CD14-positive monocyte (primary cell): ENCODE results near the gene LSP1. TPM values are rescaled to one million over a fixed set of nuclear protein-coding genes. Genes with fewer than 3 reads are reported as not detected.

ENCODE experiments used
- DNase-seq, 3 donors: peaks; one replicate each; pipeline ENCODE4 v3.0.0-alpha.2; 2011 to 2022
- H2AFZ ChIP-seq: 2 replicates; pipeline ENCODE4 v1.6.0; 2012; ENCODE audit warnings: mild to moderate bottlenecking, low read depth, low read length, inconsistent platforms; ENCODE audit not compliant: insufficient read depth, poor library complexity, severe bottlenecking
- H3K27ac ChIP-seq, 2 donors: 1 replicate in 1 of 2; 2 replicates in 1 of 2; pipeline ENCODE4 v1.5.1; 2012 to 2013; ENCODE audit warnings: low read length in 2 of 2, control low read depth in 1 of 2, inconsistent platforms in 1 of 2, low read depth in 1 of 2, mild to moderate bottlenecking in 1 of 2
- H3K27me3 ChIP-seq, 2 donors: one replicate each; pipeline versions ENCODE4 v1.6.0 to v1.6.1; 2011 to 2013; ENCODE audit warnings: low read length in 2 of 2; ENCODE audit not compliant: control insufficient read depth in 2 of 2, insufficient read depth in 2 of 2
- H3K36me3 ChIP-seq, 2 donors: replicated peaks in 1 of 2; 1 replicate in 1 of 2; 2 replicates in 1 of 2; pipeline versions ENCODE4 v1.5.1 to v1.6.1; 2012 to 2013; ENCODE audit warnings: low read length in 2 of 2, control low read depth in 1 of 2, inconsistent platforms in 1 of 2, mild to moderate bottlenecking in 1 of 2; ENCODE audit not compliant: insufficient read depth in 2 of 2, control insufficient read depth in 1 of 2
- H3K4me1 ChIP-seq, 2 donors: 1 replicate in 1 of 2; 2 replicates in 1 of 2; pipeline versions ENCODE4 v1.5.1 to v1.6.1; 2012 to 2013; ENCODE audit warnings: low read length in 2 of 2, control low read depth in 1 of 2, inconsistent platforms in 1 of 2, mild to moderate bottlenecking in 1 of 2, moderate library complexity in 1 of 2; ENCODE audit not compliant: insufficient read depth in 2 of 2, control insufficient read depth in 1 of 2
- H3K4me2 ChIP-seq: replicated peaks from 2 replicates; pipeline ENCODE3; 2012; ENCODE audit warnings: low read length, moderate library complexity, mild to moderate bottlenecking; ENCODE audit not compliant: poor library complexity, severe bottlenecking; ENCODE audit errors: extremely low read depth
- H3K4me3 ChIP-seq, 3 experiments: fragments of 200-600 bp in 1 of 3; sonication (generic) in 1 of 3; replicated peaks in 1 of 3; 1 replicate in 2 of 3; 2 replicates in 1 of 3; pipeline ENCODE4 v1.5.1; 2011 to 2013; ENCODE audit warnings: low read length in 3 of 3, mild to moderate bottlenecking in 3 of 3, control low read depth in 2 of 3, low read depth in 2 of 3, inconsistent platforms in 1 of 3, moderate library complexity in 1 of 3
- H3K79me2 ChIP-seq: 2 replicates; pipeline ENCODE4 v1.6.0; 2012; ENCODE audit warnings: mild to moderate bottlenecking, control low read depth, inconsistent platforms, low read length, moderate library complexity; ENCODE audit not compliant: insufficient read depth
- H3K9ac ChIP-seq: 2 replicates; pipeline ENCODE4 v1.6.0; 2017; ENCODE audit warnings: low read length, mild to moderate bottlenecking; ENCODE audit not compliant: insufficient read depth, poor library complexity, severe bottlenecking
- H3K9me3 ChIP-seq, 2 donors: replicated peaks in 1 of 2; 1 replicate in 1 of 2; 2 replicates in 1 of 2; pipeline versions ENCODE4 v1.5.1 to v1.6.1; 2012 to 2013; ENCODE audit warnings: low read length in 2 of 2, control low read depth in 1 of 2; ENCODE audit not compliant: control insufficient read depth in 1 of 2, insufficient read depth in 1 of 2
- H4K20me1 ChIP-seq: 2 replicates; pipeline ENCODE4 v1.6.0; 2012; ENCODE audit warnings: mild to moderate bottlenecking, low read length, control low read depth, moderate library complexity; ENCODE audit not compliant: insufficient read depth
- H3K27ac Mint-ChIP-seq, 7 donors: one replicate each; pipeline ENCODE4 v1.8.0; 2020; ENCODE audit warnings: mild to moderate bottlenecking in 7 of 7, mixed read lengths in 7 of 7, moderate library complexity in 6 of 7, inconsistent platforms in 2 of 7
- H3K27me3 Mint-ChIP-seq, 3 donors: one replicate each; pipeline ENCODE4 v1.8.0; 2021 to 2022; ENCODE audit warnings: low read depth in 3 of 3, mild to moderate bottlenecking in 3 of 3, mixed read lengths in 3 of 3, moderate library complexity in 3 of 3, inconsistent platforms in 1 of 3
- H3K36me3 Mint-ChIP-seq, 2 donors: one replicate each; pipeline ENCODE4 v1.8.0; 2020; ENCODE audit warnings: mixed read lengths in 2 of 2, inconsistent platforms in 1 of 2, mild to moderate bottlenecking in 1 of 2
- H3K4me1 Mint-ChIP-seq: one replicate; pipeline ENCODE4 v1.8.0; 2020; ENCODE audit warnings: mild to moderate bottlenecking, mixed read lengths
- H3K4me3 Mint-ChIP-seq, 2 donors: one replicate each; pipeline ENCODE4 v1.8.0; 2020; ENCODE audit warnings: mild to moderate bottlenecking in 2 of 2, mixed read lengths in 2 of 2, moderate library complexity in 1 of 2
- H3K9me3 Mint-ChIP-seq, 7 donors: one replicate each; pipeline ENCODE4 v1.8.0; 2020 to 2022; ENCODE audit warnings: mixed read lengths in 7 of 7, mild to moderate bottlenecking in 6 of 7, moderate library complexity in 6 of 7, inconsistent platforms in 2 of 7
- WGBS: methylation state at CpG from one replicate; pipeline ENCODE4 v1.1.5; 2013; ENCODE audit warnings: missing lambda C conversion rate; ENCODE audit not compliant: insufficient coverage; 5-methylcytosine and 5-hydroxymethylcytosine counted together
- intact Hi-C, 2 donors: fragments of 100-400 bp; cut with micrococcal nuclease; formaldehyde crosslinking; loops; one replicate each; pipeline versions ENCODE4 v1.15.0 to v1.15.1; 2023
- polyA plus RNA-seq, 3 donors: library from polyadenylated mRNA; depleted of rRNA in 1 of 3; unstranded in 2 of 3; stranded (reverse) in 1 of 3; fragments of 300-500 nt in 2 of 3; fragments of >200 nt in 1 of 3; fragmentation: Illumina TruSeq in 2 of 3; gene quantifications; 1 replicate in 2 of 3; 2 replicates in 1 of 3; pipeline ENCODE4 v1.2.3, GENCODE V29; 2012 to 2021
- TF ChIP-seq, protein P1 (sequence below): fragments of 200-600 bp; IDR thresholded peaks from one replicate; pipeline ENCODE4 v1.8.0; 2022; ENCODE audit warnings: antibody characterized with exemption, mild to moderate bottlenecking

LSP1 gene
- polyA plus RNA-seq, 3 donors: 387 to 646 (median 542) TPM

DNA sequence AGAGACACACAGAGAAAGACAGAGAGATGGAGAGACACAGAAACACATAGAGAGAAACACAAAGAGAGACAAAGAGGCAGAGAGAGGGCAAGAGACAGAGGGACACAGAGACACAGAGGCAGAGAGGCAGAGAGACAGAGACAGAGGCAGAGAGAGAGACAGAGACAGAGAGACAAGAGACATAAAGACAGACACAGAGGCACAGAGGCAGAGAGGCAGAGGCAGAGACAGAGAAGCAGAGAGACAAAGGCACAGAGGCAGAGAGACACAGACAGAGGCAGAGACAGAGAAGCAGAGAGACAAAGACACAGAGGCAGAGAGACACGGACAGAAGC lies 7.8 kb upstream of the LSP1 start:
- intact Hi-C loops: loop anchor here in 1 of 2 donors (2.0 kb wide), 1 partner anchor 18 kb away; no protein-coding TSS in a partner anchor
- peaks cover 84% of the 10 kb centered on the region for H3K4me1 Mint-ChIP-seq
- DNase-seq: no peak
- peaks cover 0 to 4% (median 1%) of the 10 kb centered on the region in 3 donors for H3K27me3 Mint-ChIP-seq
- peak overlapping the region; percentile 63 to 92 for H3K4me3 Mint-ChIP-seq
- H3K27ac Mint-ChIP-seq: peak overlapping the region; percentile 93 to 100 (median 99)
- Histone ChIP-seq H3K4me2 (peak overlapping the region; percentile 57), H3K4me3 (peak overlapping the region in 1 of 3 experiments; percentile 45), H3K36me3 (no peaks in the 10 kb centered on the region), H3K27me3 (no peaks in the 10 kb centered on the region), H4K20me1 (no peaks in the 10 kb centered on the region), H2AFZ (no peak overlapping the region), H3K9me3 (no peaks in the 10 kb centered on the region), H3K4me1 (peaks cover 100% of the 10 kb centered on the region in 2 donors), H3K9ac (peak overlapping the region; percentile 61), H3K79me2 (peaks cover 3% of the 10 kb centered on the region), H3K27ac (peak overlapping the region; percentile 93)
- TF ChIP-seq, protein P1, sequence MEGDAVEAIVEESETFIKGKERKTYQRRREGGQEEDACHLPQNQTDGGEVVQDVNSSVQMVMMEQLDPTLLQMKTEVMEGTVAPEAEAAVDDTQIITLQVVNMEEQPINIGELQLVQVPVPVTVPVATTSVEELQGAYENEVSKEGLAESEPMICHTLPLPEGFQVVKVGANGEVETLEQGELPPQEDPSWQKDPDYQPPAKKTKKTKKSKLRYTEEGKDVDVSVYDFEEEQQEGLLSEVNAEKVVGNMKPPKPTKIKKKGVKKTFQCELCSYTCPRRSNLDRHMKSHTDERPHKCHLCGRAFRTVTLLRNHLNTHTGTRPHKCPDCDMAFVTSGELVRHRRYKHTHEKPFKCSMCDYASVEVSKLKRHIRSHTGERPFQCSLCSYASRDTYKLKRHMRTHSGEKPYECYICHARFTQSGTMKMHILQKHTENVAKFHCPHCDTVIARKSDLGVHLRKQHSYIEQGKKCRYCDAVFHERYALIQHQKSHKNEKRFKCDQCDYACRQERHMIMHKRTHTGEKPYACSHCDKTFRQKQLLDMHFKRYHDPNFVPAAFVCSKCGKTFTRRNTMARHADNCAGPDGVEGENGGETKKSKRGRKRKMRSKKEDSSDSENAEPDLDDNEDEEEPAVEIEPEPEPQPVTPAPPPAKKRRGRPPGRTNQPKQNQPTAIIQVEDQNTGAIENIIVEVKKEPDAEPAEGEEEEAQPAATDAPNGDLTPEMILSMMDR: no peak
- H3K36me3 Mint-ChIP-seq: peaks cover 16 to 21% of the 10 kb centered on the region in 2 donors
- H3K9me3 Mint-ChIP-seq: no peaks in the 10 kb centered on the region
- WGBS: 50% methylated on average over 1 of the region's 1 CpG

DNA sequence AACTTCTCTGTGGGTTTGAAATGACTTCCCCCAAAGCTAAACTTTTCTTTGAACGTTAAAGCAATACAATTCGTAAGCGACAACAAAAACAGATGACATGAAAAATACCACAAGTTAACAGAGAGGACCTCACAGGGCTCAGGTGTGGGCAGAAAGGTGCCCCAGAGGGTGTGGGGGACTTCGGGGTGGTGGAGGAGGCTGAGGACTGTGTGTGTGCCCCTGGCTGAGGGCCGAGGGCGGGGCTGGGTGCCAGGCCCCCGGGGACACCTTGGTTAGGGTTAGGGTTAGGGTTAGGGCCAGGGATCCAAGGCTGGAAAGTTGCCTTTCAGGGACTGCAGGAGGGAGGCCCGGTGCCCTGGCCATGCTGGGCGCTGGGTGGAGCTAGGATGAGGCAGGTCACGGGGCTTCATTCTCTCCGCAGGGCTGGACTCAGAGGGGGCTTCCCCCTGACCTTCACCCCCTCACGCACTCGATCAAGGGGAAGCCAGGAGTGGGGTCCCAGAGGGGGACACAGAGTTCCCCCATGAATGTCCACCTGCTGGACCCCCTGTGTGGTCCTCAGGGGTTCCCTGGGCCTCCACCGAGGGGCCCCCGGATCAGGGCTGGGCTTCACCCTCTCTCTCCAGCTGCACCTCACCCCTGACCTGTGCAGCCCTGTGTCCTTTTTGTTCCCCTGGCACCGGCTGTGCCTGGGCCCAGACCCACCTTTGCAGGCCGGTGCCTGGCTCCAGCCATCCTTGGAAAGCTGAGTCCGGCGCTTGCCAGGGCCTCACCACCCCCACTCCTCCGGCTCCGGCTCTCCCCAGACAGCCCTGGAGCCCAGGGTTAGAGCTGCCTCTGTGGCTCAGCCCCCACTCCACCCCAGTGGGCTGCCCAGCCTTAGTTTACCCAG lies 7.1 kb upstream of the LSP1 start:
- Histone ChIP-seq H3K9ac (no peak overlapping the region), H3K4me1 (peaks cover 97 to 98% of the 10 kb centered on the region in 2 donors), H3K9me3 (no peaks in the 10 kb centered on the region), H3K27ac (peak overlapping the region; percentile 93), H3K27me3 (no peaks in the 10 kb centered on the region), H3K4me2 (no peak overlapping the region), H2AFZ (no peak overlapping the region), H3K36me3 (no peaks in the 10 kb centered on the region), H3K4me3 (no peak overlapping the region), H3K79me2 (no peaks in the 10 kb centered on the region), H4K20me1 (no peaks in the 10 kb centered on the region)
- intact Hi-C loops: loop anchor here in 1 of 2 donors (2.0 kb wide), 1 partner anchor 17 kb away; no protein-coding TSS in a partner anchor
- TF ChIP-seq, protein P1: no peak
- peaks cover 85% of the 10 kb centered on the region for H3K4me1 Mint-ChIP-seq
- peak overlapping the region; percentile 93 to 100 (median 99) for H3K27ac Mint-ChIP-seq
- H3K9me3 Mint-ChIP-seq: no peaks in the 10 kb centered on the region
- H3K36me3 Mint-ChIP-seq: peaks cover 14 to 18% of the 10 kb centered on the region in 2 donors
- peak overlapping the region in 1 of 2 donors; percentile 92 for H3K4me3 Mint-ChIP-seq
- no peak for DNase-seq
- peaks cover 0 to 4% (median 1%) of the 10 kb centered on the region in 3 donors for H3K27me3 Mint-ChIP-seq
- WGBS: 80% methylated on average over 16 of the region's 21 CpGs
